HG03097 (cell line): Measurements from ENCODE around the gene TRAF3.

ENCODE experiments used
- ATAC-seq: cut with Tn5 transposase; IDR thresholded peaks from one replicate; pipeline ENCODE4 v1.9.1; 2021; ENCODE audit not compliant: unreplicated experiment, low FRiP score

The TRAF3 gene

GRCh38 chr14:102775855-102776760 lies 1.1 kb upstream of the TRAF3 start:
- no peak for ATAC-seq

- ATAC-seq: peak; percentile 13
Measured at GRCh38 chr14:102777711-102778337, 575 bp downstream of the TRAF3 start.

GRCh38 chr14:102778338-102779083 lies 1.3 kb downstream of the TRAF3 start:
- ATAC-seq: no peak

GRCh38 chr14:102779084-102779462 lies 1.8 kb downstream of the TRAF3 start:
- no peak for ATAC-seq

- ATAC-seq: no peak
Measured at GRCh38 chr14:102779574-102780315, 2.5 kb downstream of the TRAF3 start.

GRCh38 chr14:102781063-102781462 lies 3.8 kb downstream of the TRAF3 start:
- no peak for ATAC-seq

GRCh38 chr14:102782974-102783373 lies 5.7 kb downstream of the TRAF3 start:
- ATAC-seq: no peak

- no peak for ATAC-seq
Measured at GRCh38 chr14:102784892-102785594, 7.8 kb downstream of the TRAF3 start.

GRCh38 chr14:102785595-102785963 lies 8.3 kb downstream of the TRAF3 start:
- no peak for ATAC-seq

GRCh38 chr14:102786768-102787167 lies 9.5 kb downstream of the TRAF3 start:
- ATAC-seq: no peak

- ATAC-seq: no peak
Measured at GRCh38 chr14:102789349-102789748, 12.1 kb downstream of the TRAF3 start.

GRCh38 chr14:102793531-102794328 lies 16.5 kb downstream of the TRAF3 start:
- no peak for ATAC-seq

GRCh38 chr14:102795060-102795925 lies 18.0 kb downstream of the TRAF3 start:
- ATAC-seq: no peak

- no peak for ATAC-seq
Measured at GRCh38 chr14:102796661-102797190, 19.5 kb downstream of the TRAF3 start.

GRCh38 chr14:102798926-102799325 lies 21.7 kb downstream of the TRAF3 start:
- ATAC-seq: no peak

- no peak for ATAC-seq
Measured at GRCh38 chr14:102799684-102800562, 22.7 kb downstream of the TRAF3 start.
